Measurements from ENCODE around the gene INPP4B.
A peak's percentile ranks its signal among the peaks of the same experiment; 100 is the strongest.

INPP4B gene

GRCh38 chr4:142846729-142847596, 862 bp upstream of the INPP4B start:
- peak in 1 of 2 donors; percentile 4 for DNase-seq (ENCODE audit: low spot score in 2 of 2)
- Mint-ChIP-seq H3K4me1 (peaks cover 6% of the 10 kb centered on the region), H3K36me3 (no peaks in the 10 kb centered on the region), H3K9me3 (no peaks in the 10 kb centered on the region), H3K27ac (no peak overlapping the region), H3K27me3 (peaks cover 16% of the 10 kb centered on the region), H3K4me3 (peak overlapping the region; percentile 46)
- ATAC-seq (ENCODE audit: low read depth), result peak; percentile 42

- Mint-ChIP-seq H3K4me3 (peak overlapping the region; percentile 56), H3K27ac (no peak overlapping the region), H3K9me3 (no peaks in the 10 kb centered on the region), H3K4me1 (peaks cover 6% of the 10 kb centered on the region), H3K36me3 (no peaks in the 10 kb centered on the region), H3K27me3 (peaks cover 16% of the 10 kb centered on the region)
- no peak for DNase-seq (ENCODE audit: low spot score in 2 of 2)
- no peak for ATAC-seq (ENCODE audit: low read depth)
Measured at GRCh38 chr4:142845293-142846107, 601 bp downstream of the INPP4B start.

GRCh38 chr4:142844782-142845181, 1.3 kb downstream of the INPP4B start:
- Mint-ChIP-seq H3K4me1 (peaks cover 6% of the 10 kb centered on the region), H3K4me3 (no peak overlapping the region), H3K27ac (no peak overlapping the region), H3K36me3 (no peaks in the 10 kb centered on the region), H3K9me3 (no peaks in the 10 kb centered on the region), H3K27me3 (peaks cover 16% of the 10 kb centered on the region)
- no peak for ATAC-seq (ENCODE audit: low read depth)
- no peak for DNase-seq (ENCODE audit: low spot score in 2 of 2)

- H3K36me3 Mint-ChIP-seq, result no peaks in the 10 kb centered on the region
- no peak for ATAC-seq (ENCODE audit: low read depth)
- DNase-seq (ENCODE audit: low spot score in 2 of 2), result no peak
- H3K9me3 Mint-ChIP-seq, result no peaks in the 10 kb centered on the region
- H3K4me1 Mint-ChIP-seq, result peaks cover under 1% of the 10 kb centered on the region
- H3K27ac Mint-ChIP-seq, result no peak overlapping the region
- peaks cover 5% of the 10 kb centered on the region for H3K27me3 Mint-ChIP-seq
- no peak overlapping the region for H3K4me3 Mint-ChIP-seq
Measured at GRCh38 chr4:142840516-142841123, 5.5 kb downstream of the INPP4B start.

- H3K9me3 Mint-ChIP-seq, result no peaks in the 10 kb centered on the region
- no peak for DNase-seq (ENCODE audit: low spot score in 2 of 2)
- H3K4me1 Mint-ChIP-seq, result no peaks in the 10 kb centered on the region
- no peaks in the 10 kb centered on the region for H3K36me3 Mint-ChIP-seq
- ATAC-seq (ENCODE audit: low read depth), result no peak
- no peak overlapping the region for H3K4me3 Mint-ChIP-seq
- peaks cover 2% of the 10 kb centered on the region for H3K27me3 Mint-ChIP-seq
- H3K27ac Mint-ChIP-seq, result no peak overlapping the region
Measured at GRCh38 chr4:142838778-142839177, 7.3 kb downstream of the INPP4B start.

- ATAC-seq (ENCODE audit: low read depth) (no peak), DNase-seq (ENCODE audit: low spot score in 2 of 2) (no peak)
- no peaks in the 10 kb centered on the region for H3K4me1 Mint-ChIP-seq
- H3K27me3 Mint-ChIP-seq, result peaks cover 2% of the 10 kb centered on the region
- no peak overlapping the region for H3K27ac Mint-ChIP-seq
- no peaks in the 10 kb centered on the region for H3K9me3 Mint-ChIP-seq
- no peaks in the 10 kb centered on the region for H3K36me3 Mint-ChIP-seq
- H3K4me3 Mint-ChIP-seq, result no peak overlapping the region
Measured at GRCh38 chr4:142832022-142832421, 14.1 kb downstream of the INPP4B start.

- Mint-ChIP-seq H3K4me1 (no peaks in the 10 kb centered on the region), H3K36me3 (no peaks in the 10 kb centered on the region), H3K4me3 (no peak overlapping the region), H3K27ac (no peak overlapping the region), H3K9me3 (no peaks in the 10 kb centered on the region), H3K27me3 (peaks cover 4% of the 10 kb centered on the region)
- ATAC-seq (ENCODE audit: low read depth) (no peak), DNase-seq (ENCODE audit: low spot score in 2 of 2) (no peak)
Measured at GRCh38 chr4:142826503-142827241, 19.4 kb downstream of the INPP4B start.

- Mint-ChIP-seq H3K27ac (no peak overlapping the region), H3K4me1 (no peaks in the 10 kb centered on the region), H3K36me3 (no peaks in the 10 kb centered on the region), H3K4me3 (no peak overlapping the region), H3K9me3 (peaks cover 1% of the 10 kb centered on the region), H3K27me3 (peaks cover 4% of the 10 kb centered on the region)
- ATAC-seq (ENCODE audit: low read depth), result no peak
- no peak for DNase-seq (ENCODE audit: low spot score in 2 of 2)
Measured at GRCh38 chr4:142824368-142824767, 21.7 kb downstream of the INPP4B start.

GRCh38 chr4:142823796-142824195, 22.3 kb downstream of the INPP4B start:
- DNase-seq (ENCODE audit: low spot score in 2 of 2) (no peak), ATAC-seq (ENCODE audit: low read depth) (no peak)
- Mint-ChIP-seq H3K4me1 (no peaks in the 10 kb centered on the region), H3K27ac (no peak overlapping the region), H3K27me3 (peaks cover 3% of the 10 kb centered on the region), H3K36me3 (no peaks in the 10 kb centered on the region), H3K4me3 (no peak overlapping the region), H3K9me3 (peaks cover 1% of the 10 kb centered on the region)

- H3K4me3 Mint-ChIP-seq, result no peak overlapping the region
- no peaks in the 10 kb centered on the region for H3K27me3 Mint-ChIP-seq
- no peaks in the 10 kb centered on the region for H3K4me1 Mint-ChIP-seq
- DNase-seq (ENCODE audit: low spot score in 2 of 2) (no peak), ATAC-seq (ENCODE audit: low read depth) (no peak)
- H3K36me3 Mint-ChIP-seq, result no peaks in the 10 kb centered on the region
- H3K27ac Mint-ChIP-seq, result no peak overlapping the region
- peaks cover 1% of the 10 kb centered on the region for H3K9me3 Mint-ChIP-seq
Measured at GRCh38 chr4:142818476-142818875, 27.6 kb downstream of the INPP4B start.

GRCh38 chr4:142818031-142818430, 28.1 kb downstream of the INPP4B start:
- H3K36me3 Mint-ChIP-seq, result no peaks in the 10 kb centered on the region
- H3K27ac Mint-ChIP-seq, result no peak overlapping the region
- H3K4me3 Mint-ChIP-seq, result no peak overlapping the region
- H3K4me1 Mint-ChIP-seq, result no peaks in the 10 kb centered on the region
- no peak for ATAC-seq (ENCODE audit: low read depth)
- no peaks in the 10 kb centered on the region for H3K27me3 Mint-ChIP-seq
- peaks cover 1% of the 10 kb centered on the region for H3K9me3 Mint-ChIP-seq
- no peak for DNase-seq (ENCODE audit: low spot score in 2 of 2)

GRCh38 chr4:142817442-142817841, 28.7 kb downstream of the INPP4B start:
- Mint-ChIP-seq H3K27me3 (no peaks in the 10 kb centered on the region), H3K36me3 (no peaks in the 10 kb centered on the region), H3K9me3 (peaks cover 1% of the 10 kb centered on the region), H3K4me3 (no peak overlapping the region), H3K27ac (no peak overlapping the region), H3K4me1 (no peaks in the 10 kb centered on the region)
- no peak for ATAC-seq (ENCODE audit: low read depth)
- no peak for DNase-seq (ENCODE audit: low spot score in 2 of 2)

GRCh38 chr4:142815834-142816233, 30.3 kb downstream of the INPP4B start:
- Mint-ChIP-seq H3K27ac (no peak overlapping the region), H3K9me3 (peaks cover 1% of the 10 kb centered on the region), H3K4me1 (no peaks in the 10 kb centered on the region), H3K36me3 (no peaks in the 10 kb centered on the region), H3K4me3 (no peak overlapping the region), H3K27me3 (no peaks in the 10 kb centered on the region)
- ATAC-seq (ENCODE audit: low read depth) (no peak), DNase-seq (ENCODE audit: low spot score in 2 of 2) (no peak)
